Brain microvascular endothelial cell (primary cell): ENCODE results near the gene SMC5.

Experiments used
- DNase-seq: peaks from one replicate; pipeline ENCODE4 v3.0.0-alpha.2; 2020
- H3K27ac ChIP-seq: fragments of 250-450 bp; sonication (Bioruptor Pico); 2 replicates; pipeline ENCODE4 v1.5.1; 2020; ENCODE audit warnings: mild to moderate bottlenecking, moderate library complexity
- H3K27me3 ChIP-seq: fragments of 250-450 bp; sonication (Bioruptor Pico); replicated peaks from 2 replicates; pipeline ENCODE4 v1.5.1; 2020; ENCODE audit warnings: mild to moderate bottlenecking
- H3K36me3 ChIP-seq: fragments of 250-450 bp; sonication (Bioruptor Pico); replicated peaks from 2 replicates; pipeline ENCODE4 v1.5.1; 2020; ENCODE audit warnings: mild to moderate bottlenecking
- H3K4me3 ChIP-seq: 2 replicates; pipeline ENCODE4 v1.5.1; 2011; ENCODE audit warnings: low read depth, mild to moderate bottlenecking, control low read depth, low read length, moderate library complexity
- CTCF ChIP-seq: IDR thresholded peaks from 2 replicates; pipeline ENCODE4 v1.5.1; 2011; ENCODE audit warnings: low read depth, mild to moderate bottlenecking, moderate library complexity, low read length, control low read depth, inconsistent platforms; ENCODE audit errors: missing control alignments
- in situ Hi-C: cut with HindIII; loops from 2 replicates; pipeline ENCODE4 v1.10.0; 2017; ENCODE audit warnings: low sequenced_read_pairs, low pct_ligation_motif_present

The SMC5 gene

GRCh38 chr9:70259512-70259802, 679 bp downstream of the SMC5 start:
- DNase-seq: no peak
- Histone ChIP-seq H3K27ac (peak overlapping the region; percentile 96), H3K36me3 (peaks cover 19% of the 10 kb centered on the region), H3K27me3 (no peaks in the 10 kb centered on the region), H3K4me3 (peak overlapping the region; percentile 86)
- no peak for TF ChIP-seq CTCF
- in situ Hi-C loops: no loop called here

GRCh38 chr9:70260007-70260443, 1.2 kb downstream of the SMC5 start:
- no peak for DNase-seq
- peak overlapping the region; percentile 96 for H3K27ac ChIP-seq
- in situ Hi-C loops: no loop called here
- H3K4me3 ChIP-seq: peak overlapping the region; percentile 86
- no peak for TF ChIP-seq CTCF
- H3K27me3 ChIP-seq: no peaks in the 10 kb centered on the region
- peaks cover 24% of the 10 kb centered on the region for H3K36me3 ChIP-seq

- TF ChIP-seq CTCF: no peak
- H3K27me3 ChIP-seq: no peaks in the 10 kb centered on the region
- no peak for DNase-seq
- H3K27ac ChIP-seq: no peak overlapping the region
- peaks cover 26% of the 10 kb centered on the region for H3K36me3 ChIP-seq
- in situ Hi-C loops: no loop called here
- H3K4me3 ChIP-seq: no peak overlapping the region
These were observed 1.8 kb downstream of the SMC5 start for GRCh38 chr9:70260606-70261005.

GRCh38 chr9:70261131-70261870, 2.5 kb downstream of the SMC5 start:
- no peak overlapping the region for H3K4me3 ChIP-seq
- in situ Hi-C loops: no loop called here
- H3K27ac ChIP-seq: no peak overlapping the region
- peaks cover 26% of the 10 kb centered on the region for H3K36me3 ChIP-seq
- DNase-seq: no peak
- no peaks in the 10 kb centered on the region for H3K27me3 ChIP-seq
- TF ChIP-seq CTCF: no peak

- DNase-seq: no peak
- Histone ChIP-seq H3K36me3 (peaks cover 30% of the 10 kb centered on the region), H3K27ac (no peak overlapping the region), H3K27me3 (no peaks in the 10 kb centered on the region), H3K4me3 (no peak overlapping the region)
- in situ Hi-C loops: no loop called here
- no peak for TF ChIP-seq CTCF
These were observed 3.6 kb downstream of the SMC5 start for GRCh38 chr9:70262366-70262765.

- peaks cover 33% of the 10 kb centered on the region for H3K36me3 ChIP-seq
These were observed 4.2 kb downstream of the SMC5 start for GRCh38 chr9:70262948-70263347.

More at GRCh38 chr9:70262948-70263347, 4.2 kb downstream of the SMC5 start:
- no peak for DNase-seq
- Histone ChIP-seq H3K4me3 (no peak overlapping the region), H3K27me3 (no peaks in the 10 kb centered on the region), H3K27ac (no peak overlapping the region)
- TF ChIP-seq CTCF: no peak
- in situ Hi-C loops: no loop called here
